Measurements from ENCODE around the gene SLFN5. TPM values are rescaled to one million over a fixed set of nuclear protein-coding genes. Genes with fewer than 3 reads are reported as not detected.
"Not testable (repeated sequence)": the region's sequence is repeated elsewhere in the genome, so short reads cannot be mapped to it uniquely, and the experiment has no call there.

The SLFN5 gene
- total RNA-seq, 1 donor from 2014 or later, result 47.7 TPM

DNA sequence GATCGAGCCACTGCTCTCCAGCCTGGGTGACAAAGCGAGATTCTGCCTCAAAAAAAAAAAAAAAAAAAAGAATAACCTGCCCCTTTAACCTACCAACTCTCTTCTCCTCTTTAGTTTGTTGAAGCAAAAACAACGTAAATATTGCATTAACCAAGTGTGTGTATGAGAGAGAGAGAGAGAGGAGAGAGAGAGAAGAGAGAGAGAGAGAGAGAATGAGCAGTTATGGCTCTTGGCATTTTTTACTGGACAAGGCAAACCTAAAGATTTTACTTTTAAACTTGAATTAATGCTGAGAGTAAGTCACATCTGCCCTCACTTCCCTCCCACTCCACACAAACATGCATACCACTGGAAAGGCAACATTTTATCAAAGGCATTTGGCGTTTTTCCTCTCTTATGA is 3.0 kb upstream of the SLFN5 start:
- no peak for DNase-seq (ENCODE audit: low spot score)
- no peak for ATAC-seq
- intact Hi-C loops (cut with DNase I), result no loop called here

DNA sequence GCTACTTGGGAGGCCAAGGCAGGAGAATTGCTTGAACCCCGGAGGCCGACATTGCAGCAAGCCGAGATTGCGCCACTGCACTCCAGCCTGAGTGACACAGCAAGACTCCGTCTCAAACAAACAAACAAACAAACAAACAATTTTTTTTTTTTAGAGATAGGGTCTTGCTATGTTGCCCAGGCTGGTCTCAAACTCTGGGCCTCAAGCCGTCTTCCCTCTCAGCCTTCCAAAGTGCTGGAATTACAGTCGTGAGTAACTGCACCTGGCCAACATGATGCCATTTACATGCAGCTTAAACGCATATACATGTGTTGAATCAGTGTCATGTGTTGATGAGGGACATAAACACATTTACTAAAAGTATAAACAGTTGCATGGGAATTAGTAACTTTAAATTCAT is 2.0 kb upstream of the SLFN5 start:
- ATAC-seq (no peak), DNase-seq (ENCODE audit: low spot score) (no peak)
- intact Hi-C loops (cut with DNase I), result no loop called here

DNA sequence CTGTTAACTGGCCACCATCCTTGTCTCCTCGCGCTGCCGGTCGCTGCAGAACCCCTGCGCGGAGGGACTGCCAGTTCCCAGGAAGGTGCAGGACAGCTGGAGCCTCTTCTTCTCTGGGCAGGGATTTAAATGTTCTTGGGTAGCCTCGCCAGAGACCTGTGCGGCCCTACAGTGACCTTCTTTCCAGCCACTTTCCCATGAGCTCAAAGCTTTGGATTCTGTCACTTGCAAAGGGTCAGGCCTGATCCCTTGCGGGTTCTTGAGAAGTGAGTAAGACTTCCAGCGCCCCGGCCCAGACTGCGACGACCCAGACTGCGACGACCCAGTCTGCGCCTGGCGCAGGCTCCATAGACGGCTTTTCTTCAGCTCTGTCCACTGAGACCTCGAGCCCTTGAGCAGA is 1.4 kb upstream of the SLFN5 start:
- no peak for ATAC-seq
- DNase-seq (ENCODE audit: low spot score), result peak; percentile 59
- intact Hi-C loops (cut with DNase I), result no loop called here

DNA sequence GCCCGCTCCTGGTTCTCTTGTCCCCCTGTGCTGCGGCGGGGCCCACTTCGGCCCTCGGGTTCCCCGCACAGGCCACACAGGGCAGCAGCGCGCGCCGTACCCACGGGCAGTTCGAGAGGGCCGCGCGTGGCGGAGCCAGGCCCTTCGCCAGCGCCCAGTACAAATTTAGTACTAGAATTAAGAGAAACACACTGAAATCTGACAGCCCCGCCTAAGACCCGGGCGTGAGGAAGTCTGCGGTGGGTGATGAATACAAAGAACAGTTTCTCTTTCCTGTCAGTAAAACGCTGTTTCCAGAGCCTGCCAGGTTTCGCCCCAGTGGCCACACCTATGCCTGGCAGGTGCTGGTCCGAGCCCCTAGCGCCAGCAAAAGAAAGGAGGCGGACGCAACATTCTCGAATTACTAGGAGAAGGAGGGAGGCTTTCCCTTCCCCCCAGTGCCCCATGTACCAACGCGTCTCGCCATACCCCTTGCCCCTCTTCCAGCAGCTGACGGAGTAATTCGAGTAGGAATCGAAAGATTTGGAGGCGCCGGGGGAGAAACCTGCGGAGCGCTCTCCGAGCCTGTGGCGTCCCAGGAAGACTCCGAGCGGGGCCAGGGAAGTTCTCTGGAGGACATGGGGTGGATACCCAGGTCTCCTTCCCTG is 591 bp upstream of the SLFN5 start:
- intact Hi-C loops (cut with DNase I), result no loop called here
- ATAC-seq (peak; percentile 26), DNase-seq (ENCODE audit: low spot score) (peak; percentile 72)

DNA sequence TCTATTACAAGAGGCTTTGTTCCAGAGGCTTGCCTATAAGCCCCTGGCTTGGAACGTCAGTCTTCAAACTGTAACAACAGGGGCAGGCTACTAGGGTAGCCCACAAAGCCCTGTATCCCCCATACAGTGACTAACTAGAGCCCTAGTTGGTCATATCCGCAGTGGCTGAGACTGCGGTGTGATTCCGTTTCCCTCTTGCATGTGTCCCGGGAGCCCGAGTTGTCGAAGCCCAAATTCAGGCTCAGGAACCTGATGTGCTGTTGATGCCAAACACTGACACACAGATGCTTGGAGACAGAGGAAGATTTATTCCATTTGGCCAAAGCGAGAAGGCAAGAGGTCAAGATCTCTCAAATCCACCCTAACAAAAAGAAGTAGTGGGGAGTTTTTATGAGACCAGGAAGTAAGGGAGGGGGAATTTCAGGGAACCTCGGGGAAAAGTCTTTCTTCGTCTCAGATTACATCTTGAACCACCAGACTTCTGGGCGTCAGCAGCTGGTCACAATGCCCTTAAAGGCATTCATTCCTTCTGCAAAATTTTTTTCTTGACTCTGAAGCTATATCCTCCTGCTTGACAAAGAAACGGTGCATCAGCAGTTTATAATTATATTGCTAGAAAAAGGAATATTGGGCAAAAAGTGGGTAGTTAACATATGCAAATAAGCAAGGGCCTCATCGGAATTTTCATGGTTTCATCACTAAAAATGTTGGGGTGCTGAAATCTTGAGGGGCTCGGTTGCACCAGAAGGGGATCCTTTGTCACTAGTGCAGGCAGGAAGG is 879 bp downstream of the SLFN5 start:
- intact Hi-C loops (cut with DNase I), result no loop called here
- DNase-seq (ENCODE audit: low spot score) (peak; percentile 64), ATAC-seq (peak; percentile 70)

DNA sequence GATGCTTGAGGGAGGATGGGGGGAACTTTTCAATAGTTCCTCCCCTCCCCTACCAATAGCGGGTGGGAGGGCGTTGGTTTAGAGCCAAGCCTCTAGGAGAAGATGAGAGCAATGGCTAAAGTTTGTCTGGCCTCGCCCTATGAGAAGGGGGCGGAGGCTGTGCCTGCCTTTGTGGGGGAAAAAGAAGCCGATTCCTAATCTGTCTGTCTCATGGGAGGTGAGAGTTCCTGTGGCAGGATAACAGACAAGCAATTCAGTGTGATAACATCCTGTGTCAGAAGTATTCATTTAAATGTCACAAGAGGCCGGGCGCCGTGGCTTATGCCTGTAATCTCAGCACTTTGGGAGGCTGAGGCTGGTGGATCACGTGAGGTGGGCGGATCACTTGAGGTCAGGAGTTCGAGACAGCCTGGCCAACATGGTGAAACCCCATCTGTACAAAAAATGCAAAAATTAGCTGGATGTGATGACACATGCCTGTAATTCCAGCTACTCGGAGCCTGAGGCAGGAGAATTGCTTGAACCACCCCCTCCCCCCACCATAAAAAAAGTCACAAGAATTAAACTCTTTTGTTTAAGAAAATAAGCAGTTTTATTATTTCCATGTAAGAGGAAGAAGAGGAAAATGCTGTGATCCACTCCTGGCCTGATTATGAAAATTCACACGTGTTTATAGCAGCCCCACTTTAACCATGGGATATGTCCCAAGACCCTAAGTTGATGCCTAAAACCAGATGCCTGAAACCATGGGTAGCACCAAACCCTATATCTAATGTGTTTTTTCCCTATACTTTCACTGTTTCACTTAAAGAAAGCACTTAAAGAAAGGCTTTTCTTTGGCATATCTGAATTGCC is 1.7 kb downstream of the SLFN5 start:
- ATAC-seq (peak; percentile 64), DNase-seq (ENCODE audit: low spot score) (peak; percentile 84)
- intact Hi-C loops (cut with DNase I), result no loop called here

DNA sequence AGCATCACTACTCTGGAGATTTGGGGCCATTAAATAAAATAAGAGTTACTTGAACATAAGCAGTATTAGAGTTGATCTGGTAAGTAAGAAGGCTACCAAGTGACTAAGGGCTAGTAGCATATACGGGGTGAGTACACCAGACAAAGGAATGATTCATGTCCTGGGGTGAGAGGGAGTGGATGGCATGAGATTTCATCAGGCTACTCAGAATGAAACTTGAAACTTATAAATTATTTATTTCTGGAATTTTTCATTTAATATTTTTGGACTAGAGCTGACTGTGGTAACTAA is 2.3 kb downstream of the SLFN5 start:
- intact Hi-C loops (cut with DNase I), result no loop called here
- ATAC-seq, result no peak
- DNase-seq (ENCODE audit: low spot score), result no peak

DNA sequence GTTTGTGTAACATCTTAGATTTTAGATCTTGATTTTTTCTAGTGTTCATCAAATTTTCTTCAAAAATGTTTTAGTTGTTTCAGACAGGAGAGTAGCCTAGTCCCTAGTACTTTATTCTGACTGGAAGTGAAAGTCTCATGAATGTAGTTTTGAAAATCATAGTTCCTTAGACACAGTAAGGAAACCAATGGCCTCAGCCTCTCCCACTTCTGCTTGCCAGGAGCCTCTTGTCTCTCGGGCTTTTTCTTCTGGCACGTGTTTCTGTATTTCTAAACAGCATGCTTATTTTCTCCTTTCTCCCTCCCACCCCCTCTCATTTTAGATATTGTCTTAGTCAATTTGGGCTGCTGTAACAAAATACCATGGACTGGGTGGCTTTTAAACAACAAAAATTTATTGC is 9.8 kb downstream of the SLFN5 start:
- intact Hi-C loops (cut with DNase I), result no loop called here
- ATAC-seq (peak; percentile 50), DNase-seq (ENCODE audit: low spot score) (no peak)

DNA sequence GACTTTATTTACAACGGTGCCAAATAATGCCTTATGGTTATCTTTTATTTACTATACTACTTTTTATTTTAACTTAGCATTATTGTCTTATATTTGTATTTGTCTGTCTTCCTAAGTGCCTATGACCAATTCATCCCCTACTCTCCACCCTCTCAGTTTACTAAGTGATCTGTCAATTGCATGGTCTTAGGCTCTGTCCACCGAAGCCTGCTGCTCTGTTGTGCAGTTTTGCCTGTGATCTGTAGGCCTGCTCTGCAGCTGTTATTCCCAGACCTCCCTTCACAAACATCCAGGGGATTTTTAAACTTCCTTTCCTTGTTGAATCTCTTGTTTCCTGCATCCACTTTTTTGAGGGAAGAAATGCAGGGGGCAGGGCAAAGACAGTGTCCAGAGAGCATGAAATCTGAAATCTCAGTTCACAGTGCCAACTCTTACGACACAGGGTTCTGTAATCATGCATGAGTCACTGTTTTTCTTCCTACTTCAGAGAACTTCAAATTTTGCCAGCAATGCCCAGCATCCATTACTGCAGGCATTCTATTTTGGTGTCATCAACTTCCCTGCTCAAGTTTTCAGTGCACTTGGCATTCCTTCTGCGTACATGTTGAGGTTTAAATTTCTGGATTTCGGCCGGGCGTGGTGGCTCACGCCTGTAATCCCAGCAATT is 11.4 kb downstream of the SLFN5 start:
- ATAC-seq (peak; percentile 97), DNase-seq (ENCODE audit: low spot score) (no peak)
- intact Hi-C loops (cut with DNase I), result no loop called here

DNA sequence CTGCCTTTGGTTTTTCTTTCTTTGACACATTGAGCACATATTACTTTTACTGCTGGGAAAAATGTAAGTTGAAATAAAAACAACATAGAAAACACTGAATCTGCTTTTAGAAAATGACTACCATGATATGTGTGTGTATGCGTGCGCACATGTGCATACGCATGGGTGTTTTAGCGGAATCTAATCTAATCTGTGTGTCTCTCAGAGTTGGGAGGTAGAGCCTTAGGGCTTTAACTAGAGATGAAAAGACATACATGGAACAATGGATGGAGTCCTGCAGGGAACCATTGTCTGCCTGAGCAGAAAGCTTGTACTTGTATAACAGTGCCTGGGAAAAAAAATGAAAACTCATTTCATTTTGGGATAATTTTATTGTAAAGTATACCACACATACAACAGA is 12.4 kb downstream of the SLFN5 start:
- ATAC-seq (no peak), DNase-seq (ENCODE audit: low spot score) (no peak)
- intact Hi-C loops (cut with DNase I), result no loop called here

DNA sequence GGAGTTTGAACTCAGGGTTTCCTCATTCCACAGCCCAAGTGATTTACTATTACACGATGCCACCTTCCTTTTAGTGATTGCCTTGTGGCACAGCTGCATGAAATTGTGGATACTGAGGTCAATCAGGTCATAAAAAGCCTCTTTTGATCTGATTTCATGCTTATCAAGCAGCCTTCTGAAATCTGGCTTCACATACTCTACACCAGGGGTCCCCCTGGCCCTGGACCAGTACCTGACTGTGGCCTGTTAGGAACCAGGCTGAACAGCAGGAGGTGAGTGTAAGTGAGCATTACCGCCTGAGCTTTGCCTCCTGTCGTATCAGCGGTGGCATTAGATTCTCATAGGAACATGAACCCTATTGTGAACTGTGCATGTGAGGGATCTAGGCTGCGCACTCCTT is 13.8 kb downstream of the SLFN5 start:
- ATAC-seq, result no peak
- intact Hi-C loops (cut with DNase I), result no loop called here

DNA sequence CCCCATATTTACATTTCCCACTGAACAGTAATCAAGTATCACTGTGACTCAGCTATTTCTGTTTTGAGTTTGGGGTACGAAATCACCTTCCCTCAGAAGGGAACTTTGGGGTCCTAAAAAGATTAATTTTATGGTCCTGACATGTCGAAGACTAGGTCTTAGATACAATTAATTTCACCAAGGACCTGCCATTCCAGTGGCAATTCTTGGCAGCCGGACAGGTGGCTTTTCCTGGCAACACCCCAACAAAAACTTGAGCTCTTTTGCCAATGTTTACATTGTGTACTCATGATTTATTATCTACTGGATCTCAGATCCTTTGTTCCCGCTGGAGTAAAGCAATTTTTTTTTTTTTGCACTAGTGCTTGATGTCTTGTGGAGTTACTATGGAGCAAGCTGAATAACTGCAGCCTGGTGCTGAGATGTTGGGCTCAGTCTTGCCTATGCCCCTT is 14.4 kb downstream of the SLFN5 start:
- ATAC-seq, result no peak
- intact Hi-C loops (cut with DNase I), result no loop called here
- DNase-seq (ENCODE audit: low spot score), result no peak

More for the DNA sequence above, 13.8 kb downstream of the SLFN5 start:
- DNase-seq (ENCODE audit: low spot score), result no peak

DNA sequence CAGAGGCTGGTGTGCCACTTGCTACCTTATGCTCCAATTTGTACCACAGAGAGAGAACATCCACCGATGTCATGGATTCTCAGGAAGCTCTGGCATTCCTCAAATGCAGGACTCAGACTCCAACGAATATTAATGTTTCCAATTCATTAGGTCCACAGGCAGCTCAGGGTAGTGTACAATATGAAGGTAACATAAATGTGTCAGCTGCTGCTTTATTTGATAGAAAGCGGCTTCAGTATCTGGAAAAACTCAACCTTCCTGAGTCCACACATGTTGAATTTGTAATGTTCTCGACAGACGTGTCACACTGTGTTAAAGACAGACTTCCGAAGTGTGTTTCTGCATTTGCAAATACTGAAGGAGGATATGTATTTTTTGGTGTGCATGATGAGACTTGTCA is 16.1 kb downstream of the SLFN5 start:
- intact Hi-C loops (cut with DNase I), result no loop called here
- DNase-seq (ENCODE audit: low spot score), result no peak
- no peak for ATAC-seq

DNA sequence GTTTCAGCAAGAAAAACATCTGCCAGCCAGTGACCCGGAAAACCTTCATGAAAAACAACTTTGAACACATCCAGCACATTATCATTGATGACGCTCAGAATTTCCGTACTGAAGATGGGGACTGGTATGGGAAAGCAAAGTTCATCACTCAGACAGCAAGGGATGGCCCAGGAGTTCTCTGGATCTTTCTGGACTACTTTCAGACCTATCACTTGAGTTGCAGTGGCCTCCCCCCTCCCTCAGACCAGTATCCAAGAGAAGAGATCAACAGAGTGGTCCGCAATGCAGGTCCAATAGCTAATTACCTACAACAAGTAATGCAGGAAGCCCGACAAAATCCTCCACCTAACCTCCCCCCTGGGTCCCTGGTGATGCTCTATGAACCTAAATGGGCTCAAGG is 22.2 kb downstream of the SLFN5 start:
- DNase-seq (ENCODE audit: low spot score), result no peak
- intact Hi-C loops (cut with DNase I), result no loop called here

DNA sequence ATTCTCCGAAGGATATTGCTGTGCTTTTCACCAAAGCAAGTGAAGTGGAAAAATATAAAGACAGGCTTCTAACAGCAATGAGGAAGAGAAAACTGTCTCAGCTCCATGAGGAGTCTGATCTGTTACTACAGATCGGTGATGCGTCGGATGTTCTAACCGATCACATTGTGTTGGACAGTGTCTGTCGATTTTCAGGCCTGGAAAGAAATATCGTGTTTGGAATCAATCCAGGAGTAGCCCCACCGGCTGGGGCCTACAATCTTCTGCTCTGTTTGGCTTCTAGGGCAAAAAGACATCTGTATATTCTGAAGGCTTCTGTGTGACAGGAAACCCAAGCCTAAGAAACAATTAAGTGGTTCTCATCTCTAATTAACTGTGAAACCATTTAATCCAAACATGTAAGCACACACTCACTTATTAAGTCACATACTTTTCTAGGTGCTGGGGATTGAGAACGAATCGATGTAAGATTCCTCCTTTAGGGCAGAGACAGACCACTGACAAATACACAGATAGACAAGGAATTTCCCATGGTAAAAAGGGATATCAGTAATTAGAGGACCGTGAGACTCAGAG is 22.8 kb downstream of the SLFN5 start:
- DNase-seq (ENCODE audit: low spot score), result no peak
- intact Hi-C loops (cut with DNase I), result no loop called here
- ATAC-seq, result no peak

More for the DNA sequence above, 22.2 kb downstream of the SLFN5 start:
- ATAC-seq, result no peak

DNA sequence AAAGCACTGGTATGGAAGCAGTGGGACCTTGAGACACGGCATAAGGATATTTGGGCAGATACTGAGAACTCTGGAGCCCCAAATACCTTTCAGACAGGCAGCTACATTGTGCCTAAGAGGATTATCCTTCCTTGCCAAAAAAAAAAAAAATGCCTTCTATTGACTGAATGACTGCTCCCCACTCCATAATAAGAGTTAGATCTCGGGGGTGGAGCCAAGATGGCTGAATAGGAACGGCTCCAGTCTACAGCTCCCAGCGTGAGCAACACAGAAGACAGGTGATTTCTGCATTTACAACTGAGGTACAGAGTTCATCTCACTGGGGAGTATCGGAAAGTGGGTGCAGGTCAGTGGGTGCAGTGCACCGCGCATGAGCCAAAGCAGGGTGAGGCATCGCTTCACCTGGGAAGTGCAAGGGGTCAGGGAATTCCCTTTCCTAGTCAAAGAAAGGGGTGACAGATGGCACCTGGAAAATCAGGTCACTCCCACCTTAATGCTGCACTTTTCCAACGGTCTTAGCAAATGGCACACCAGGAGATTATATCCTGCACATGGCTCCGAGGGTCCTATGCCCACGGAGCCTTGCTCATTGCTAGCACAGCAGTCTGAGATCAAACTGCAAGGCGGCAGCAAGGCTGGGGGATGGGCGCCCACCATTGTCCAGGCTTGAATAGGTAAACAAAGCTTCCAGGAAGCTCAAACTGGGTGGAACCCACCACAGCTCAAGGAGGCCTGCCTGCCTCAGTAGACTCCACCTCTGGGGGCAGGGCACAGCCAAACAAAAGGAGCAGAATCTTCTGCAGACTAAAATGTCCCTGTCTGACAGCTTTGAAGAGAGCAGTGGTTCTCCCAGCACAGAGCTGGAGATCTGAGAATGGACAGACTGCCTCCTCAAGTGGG is 31.5 kb downstream of the SLFN5 start:
- ATAC-seq; DNase-seq (ENCODE audit: low spot score); intact Hi-C loops (cut with DNase I): not testable (repeated sequence)

DNA sequence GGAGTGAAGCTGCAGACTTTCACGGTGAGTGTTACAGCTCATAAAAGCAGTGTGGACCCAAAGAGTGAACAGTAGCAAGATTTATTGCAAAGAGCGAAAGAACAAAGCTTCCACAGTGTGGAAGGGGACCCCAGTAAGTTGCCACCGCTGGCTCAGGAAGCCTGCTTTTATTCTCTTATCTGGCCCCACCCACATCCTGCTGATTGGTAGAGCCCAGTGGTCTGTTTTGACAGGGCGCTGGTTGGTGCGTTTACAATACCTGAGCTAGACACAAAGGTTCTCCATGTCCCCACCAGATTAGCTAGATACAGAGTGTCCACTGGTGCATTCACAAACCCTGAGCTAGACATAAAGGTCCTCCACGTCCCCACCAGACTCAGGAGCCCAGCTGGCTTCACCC is 35.6 kb downstream of the SLFN5 start:
- ATAC-seq; intact Hi-C loops (cut with DNase I); DNase-seq (ENCODE audit: low spot score): not testable (repeated sequence)

DNA sequence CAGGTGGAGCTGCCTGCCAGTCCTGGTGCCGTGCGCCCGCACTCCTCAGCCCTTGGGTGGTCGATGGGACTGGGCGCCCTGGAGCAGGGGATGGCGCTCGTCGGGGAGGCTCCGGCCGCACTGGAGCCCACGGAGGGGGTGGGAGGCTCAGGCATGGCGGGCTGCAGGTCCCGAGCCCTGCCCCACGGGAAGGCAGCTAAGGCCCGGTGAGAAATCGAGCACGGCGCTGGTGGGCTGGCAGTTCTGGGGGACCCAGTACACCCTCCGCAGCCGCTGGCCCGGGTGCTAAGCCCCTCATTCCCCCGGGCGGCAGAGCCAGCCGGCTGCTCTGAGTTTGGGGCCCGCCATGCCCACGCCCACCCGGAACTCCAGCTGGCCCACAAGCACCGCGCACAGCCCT is 36.0 kb downstream of the SLFN5 start:
- intact Hi-C loops (cut with DNase I); ATAC-seq; DNase-seq (ENCODE audit: low spot score): not testable (repeated sequence)
